ENCODE results near the gene GCN1.

GCN1 gene

DNA sequence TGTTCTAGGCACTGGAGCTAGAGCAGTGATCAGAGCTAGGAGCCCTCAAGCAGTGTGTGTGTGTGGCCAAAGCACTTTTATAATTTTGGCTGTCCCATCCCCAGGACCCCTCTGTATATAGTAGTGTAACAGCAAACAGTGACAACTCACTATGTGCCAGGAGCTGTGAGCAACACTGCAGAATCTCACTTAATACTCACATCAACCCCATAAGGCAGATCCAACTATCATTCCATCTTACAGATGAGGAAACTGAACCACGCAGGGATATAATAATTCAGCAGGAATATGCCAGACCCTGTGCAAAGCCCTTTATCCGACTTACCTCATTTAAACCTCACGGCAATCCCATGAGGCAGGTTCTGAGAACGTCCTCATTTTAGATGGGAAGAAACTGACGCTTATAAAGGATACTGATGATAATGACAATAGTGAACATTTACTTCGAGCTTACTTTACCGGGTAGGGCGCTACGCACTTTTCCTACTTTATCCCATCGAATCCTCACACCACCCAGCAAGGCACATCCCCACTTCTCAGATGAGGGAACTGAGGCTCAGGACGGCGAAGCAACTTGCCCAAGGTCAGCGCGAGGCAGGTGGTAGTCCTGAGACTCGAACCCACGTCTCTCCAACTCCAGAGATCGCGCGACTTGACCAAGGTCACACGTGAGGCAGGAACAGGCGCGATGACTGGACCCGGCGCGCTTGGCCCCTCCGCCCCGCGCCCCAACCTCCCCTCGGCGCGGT is 78.6 kb downstream of the GCN1 start:
- peak; percentile 46 for DNase-seq (ENCODE audit: low spot score)

DNA sequence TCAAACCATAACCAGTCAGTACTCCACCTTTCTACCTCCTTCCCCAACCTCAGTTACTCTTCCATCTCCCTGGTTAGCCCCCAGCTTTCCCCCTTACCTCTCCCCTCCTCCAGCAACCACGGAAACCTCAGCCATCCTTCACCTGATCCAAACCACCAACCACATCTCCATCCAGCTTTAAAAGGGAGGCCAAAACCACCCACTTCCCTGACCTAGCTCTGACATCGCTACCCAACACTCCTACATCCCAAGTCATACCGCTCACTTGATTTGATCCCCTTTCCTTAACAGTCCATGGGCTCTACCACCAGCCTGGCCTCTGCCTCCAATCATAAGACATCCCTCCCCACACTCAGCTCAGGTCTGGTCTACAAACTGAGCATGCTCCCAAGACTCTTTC is 79.4 kb downstream of the GCN1 start:
- DNase-seq (ENCODE audit: low spot score): no peak

GRCh38 chr12:120110550-120111501 is 83.7 kb downstream of the GCN1 start:
- peak; percentile 52 for DNase-seq (ENCODE audit: low spot score)

DNA sequence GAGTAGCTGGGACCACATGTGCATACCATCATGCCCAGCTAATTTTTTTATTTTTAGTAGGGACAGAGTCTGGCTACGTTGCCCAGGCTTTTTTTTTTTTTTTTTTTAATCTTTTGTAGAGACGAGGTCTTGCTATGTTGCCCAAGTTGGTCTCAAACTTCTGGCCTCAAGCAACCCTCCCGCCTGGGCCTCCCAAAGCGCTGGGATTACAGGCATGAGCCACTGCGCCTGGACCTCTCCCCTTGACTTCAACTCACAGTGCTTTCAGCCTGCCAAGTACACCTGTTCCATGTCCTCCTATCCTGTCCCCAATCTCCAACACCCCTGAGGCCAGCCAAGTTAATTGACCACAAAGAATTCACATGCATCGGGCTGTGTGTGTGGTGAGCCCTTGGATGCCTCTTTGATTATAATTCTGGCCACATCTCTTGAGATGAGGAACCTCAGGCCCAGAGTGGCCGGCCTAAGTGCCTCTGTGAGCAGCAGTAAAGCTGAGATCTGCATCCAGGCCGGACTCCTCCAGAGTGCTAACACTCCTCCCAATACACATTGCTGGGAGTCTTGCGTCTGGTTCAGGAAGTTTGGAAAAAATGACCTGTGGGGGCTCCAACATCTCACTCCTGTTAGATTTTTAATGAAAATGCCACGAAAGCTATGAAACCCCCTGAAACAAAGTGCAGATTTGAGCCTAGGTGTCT is 84.8 kb downstream of the GCN1 start:
- DNase-seq (ENCODE audit: low spot score): no peak

GRCh38 chr12:120106151-120106550 is 88.4 kb downstream of the GCN1 start:
- DNase-seq (ENCODE audit: low spot score): no peak

- DNase-seq (ENCODE audit: low spot score): no peak
Measured at GRCh38 chr12:120103371-120103770, 91.1 kb downstream of the GCN1 start.

DNA sequence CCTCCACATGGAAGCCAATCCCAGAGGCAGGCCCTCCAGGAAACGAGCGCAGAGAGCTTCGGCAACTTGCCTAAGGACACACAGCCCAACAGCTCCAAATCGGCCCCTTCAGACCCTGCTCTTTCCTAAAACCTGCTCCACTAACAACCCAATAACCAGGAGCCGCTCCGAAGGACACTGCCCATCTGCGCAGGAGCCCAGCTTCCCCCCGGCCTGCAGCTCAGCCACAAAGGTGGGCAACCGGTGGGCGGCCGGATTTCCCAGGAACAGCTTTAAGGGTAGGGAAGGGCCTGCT is 91.5 kb downstream of the GCN1 start:
- DNase-seq (ENCODE audit: low spot score): no peak

GRCh38 chr12:120102189-120103043 is 92.1 kb downstream of the GCN1 start:
- DNase-seq (ENCODE audit: low spot score): no peak

DNA sequence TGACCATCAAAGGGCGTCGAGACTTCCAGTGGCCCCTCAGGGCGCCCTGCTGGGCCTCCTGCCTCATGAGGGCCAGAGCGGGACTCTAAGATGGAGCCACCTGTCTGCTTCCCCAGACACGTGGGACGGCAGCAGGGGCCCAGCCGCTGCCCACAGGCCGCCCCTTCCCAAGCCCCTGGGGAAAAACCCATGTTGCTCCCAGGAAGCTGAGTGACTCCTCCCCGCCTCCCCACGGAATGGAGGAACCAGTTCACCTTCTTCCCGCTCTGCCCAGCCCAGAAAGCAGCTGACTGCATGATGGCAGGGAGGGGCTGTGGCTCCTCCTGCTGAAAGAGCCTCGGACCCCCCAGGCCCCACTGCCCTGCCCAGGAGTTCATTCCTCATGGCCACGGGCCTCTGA is 92.9 kb downstream of the GCN1 start:
- no peak for DNase-seq (ENCODE audit: low spot score)

- DNase-seq (ENCODE audit: low spot score): no peak
Measured at GRCh38 chr12:120101182-120101581, 93.3 kb downstream of the GCN1 start.

DNA sequence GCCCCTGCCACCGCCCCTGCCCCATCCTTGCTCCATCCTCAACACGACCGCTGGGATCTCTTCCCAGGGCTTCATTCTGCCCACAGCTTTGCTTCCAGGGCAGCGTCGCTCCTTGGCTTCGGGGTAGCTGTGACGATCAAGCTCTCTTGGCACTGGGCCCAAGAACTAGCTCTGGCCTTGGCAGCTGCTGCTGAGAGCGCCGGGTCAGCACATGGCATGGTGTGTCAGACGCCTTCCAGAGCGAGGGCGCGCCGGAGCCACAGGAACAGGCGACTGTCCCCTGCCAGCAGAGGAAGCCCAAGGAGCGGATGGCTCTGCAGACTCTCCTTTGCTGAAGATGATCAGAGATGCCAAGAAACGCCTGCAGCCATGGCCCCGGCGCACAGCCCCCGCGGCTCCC is 93.9 kb downstream of the GCN1 start:
- no peak for DNase-seq (ENCODE audit: low spot score)

DNA sequence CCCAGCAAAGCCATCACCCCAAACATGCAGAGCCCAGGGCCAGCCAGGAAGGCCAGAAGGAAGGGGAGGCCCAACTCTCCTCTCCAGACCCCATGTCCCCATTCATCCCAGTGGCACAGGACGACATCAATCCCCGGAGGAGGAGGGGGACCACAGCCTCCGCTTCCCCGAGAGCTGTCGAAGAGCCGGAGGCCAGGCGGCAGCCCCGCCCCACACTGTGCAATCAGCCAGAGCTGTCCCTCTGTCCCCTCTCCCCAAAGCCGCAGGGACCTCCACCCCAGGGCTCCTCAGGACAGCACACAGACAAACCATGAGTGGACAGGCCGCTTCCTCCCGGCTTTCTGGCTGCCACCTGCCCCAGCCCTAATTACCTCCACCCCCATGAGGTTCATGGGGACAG is 94.8 kb downstream of the GCN1 start:
- no peak for DNase-seq (ENCODE audit: low spot score)

DNA sequence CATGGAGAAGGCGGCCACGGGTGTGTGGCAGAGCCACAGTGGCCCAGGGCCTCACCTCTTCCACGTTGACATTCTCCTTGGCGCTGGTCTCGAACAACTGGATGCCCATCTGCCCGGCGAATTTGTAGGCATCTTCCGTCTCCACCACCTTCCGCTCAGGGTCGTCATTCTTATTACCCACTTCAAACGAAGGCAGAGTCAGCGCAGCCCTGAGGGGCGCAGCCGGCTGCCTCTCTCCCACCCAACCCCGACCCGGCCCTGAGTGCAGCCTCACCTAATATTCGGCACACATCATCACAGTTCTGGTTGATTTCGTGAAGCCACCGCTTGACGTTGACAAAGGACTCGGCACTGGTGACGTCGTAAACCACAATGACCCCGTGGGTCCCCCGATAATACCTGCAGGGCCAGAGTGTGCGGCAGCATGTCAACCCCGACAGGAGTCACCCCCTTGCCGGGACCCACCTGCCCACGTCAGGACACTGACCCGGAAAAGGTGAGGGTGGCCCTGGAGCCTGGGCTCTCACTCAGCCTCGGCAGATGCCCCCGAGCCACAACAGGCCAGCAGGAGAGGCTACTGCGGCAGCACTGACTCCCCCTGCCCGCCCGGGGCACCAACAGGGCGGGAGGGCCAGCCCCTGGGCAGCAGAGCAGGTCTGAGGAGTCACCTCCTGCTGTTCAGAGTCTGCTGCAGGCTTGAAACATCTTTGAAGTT is 95.6 kb downstream of the GCN1 start:
- DNase-seq (ENCODE audit: low spot score): no peak

- no peak for DNase-seq (ENCODE audit: low spot score)
Measured at GRCh38 chr12:120096671-120097202, 97.8 kb downstream of the GCN1 start.

DNA sequence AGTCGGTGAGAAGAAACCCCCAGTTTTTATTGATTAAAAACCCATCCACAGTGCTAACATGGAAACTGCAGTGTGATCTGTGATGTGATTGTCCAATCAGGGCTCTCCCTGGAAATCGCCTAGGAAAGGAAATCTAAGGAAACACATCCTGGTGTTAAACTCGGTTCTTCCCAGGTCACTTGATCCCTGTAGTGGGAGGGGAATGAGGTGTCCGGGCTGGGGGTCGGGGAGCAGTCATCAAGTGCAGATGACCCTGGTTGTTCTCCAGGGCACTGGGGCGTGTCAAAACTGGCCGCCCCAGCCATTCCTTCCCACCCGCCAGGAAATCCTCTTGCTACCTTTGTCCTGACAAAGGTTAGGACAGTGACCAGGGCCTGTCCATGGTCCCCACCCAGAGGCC is 98.8 kb downstream of the GCN1 start:
- no peak for DNase-seq (ENCODE audit: low spot score)

- no peak for DNase-seq (ENCODE audit: low spot score)
Measured at GRCh38 chr12:120095331-120095730, 99.2 kb downstream of the GCN1 start.

GRCh38 chr12:120094485-120094884 is 100.0 kb downstream of the GCN1 start:
- DNase-seq (ENCODE audit: low spot score): no peak

DNA sequence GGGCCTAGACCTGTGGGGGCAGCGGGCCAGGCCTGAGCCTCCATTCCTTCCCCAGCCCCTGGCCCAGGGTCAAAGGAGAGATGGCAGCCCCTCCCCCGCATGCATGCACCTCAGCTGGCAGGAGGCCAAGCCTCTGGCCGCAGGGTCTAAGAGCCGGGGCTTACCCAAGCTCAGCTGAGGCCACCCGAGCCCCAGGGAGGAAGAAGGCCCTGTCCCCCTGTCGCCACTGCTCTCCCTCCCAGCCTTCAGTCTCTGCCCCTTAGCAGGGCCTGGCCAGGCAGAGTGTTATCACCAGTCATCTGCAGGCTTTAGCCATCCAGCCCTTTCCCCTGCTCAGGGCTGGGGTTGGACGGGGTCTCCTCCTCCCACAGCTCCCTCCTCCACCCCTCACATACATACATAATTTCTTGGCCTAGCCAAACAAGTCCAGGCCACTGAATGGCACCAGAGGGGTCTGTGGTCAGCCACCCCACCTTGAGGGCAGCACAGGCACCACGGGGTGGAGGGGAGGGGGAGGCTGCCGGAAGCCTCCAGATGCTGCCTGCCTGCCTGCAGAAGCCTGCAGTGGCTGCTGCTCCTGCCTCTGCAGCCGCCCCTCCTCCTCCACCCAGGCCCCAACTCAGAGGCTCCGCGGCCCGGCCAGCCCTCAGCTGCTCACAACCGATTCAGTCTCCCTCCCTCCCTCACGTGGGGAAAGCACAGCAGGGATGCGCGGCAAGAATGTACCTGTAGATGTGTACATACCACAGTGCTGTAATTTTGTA is 100.7 kb downstream of the GCN1 start:
- DNase-seq (ENCODE audit: low spot score): no peak

- no peak for DNase-seq (ENCODE audit: low spot score)
Measured at GRCh38 chr12:120093336-120093591, 101.3 kb downstream of the GCN1 start.

DNA sequence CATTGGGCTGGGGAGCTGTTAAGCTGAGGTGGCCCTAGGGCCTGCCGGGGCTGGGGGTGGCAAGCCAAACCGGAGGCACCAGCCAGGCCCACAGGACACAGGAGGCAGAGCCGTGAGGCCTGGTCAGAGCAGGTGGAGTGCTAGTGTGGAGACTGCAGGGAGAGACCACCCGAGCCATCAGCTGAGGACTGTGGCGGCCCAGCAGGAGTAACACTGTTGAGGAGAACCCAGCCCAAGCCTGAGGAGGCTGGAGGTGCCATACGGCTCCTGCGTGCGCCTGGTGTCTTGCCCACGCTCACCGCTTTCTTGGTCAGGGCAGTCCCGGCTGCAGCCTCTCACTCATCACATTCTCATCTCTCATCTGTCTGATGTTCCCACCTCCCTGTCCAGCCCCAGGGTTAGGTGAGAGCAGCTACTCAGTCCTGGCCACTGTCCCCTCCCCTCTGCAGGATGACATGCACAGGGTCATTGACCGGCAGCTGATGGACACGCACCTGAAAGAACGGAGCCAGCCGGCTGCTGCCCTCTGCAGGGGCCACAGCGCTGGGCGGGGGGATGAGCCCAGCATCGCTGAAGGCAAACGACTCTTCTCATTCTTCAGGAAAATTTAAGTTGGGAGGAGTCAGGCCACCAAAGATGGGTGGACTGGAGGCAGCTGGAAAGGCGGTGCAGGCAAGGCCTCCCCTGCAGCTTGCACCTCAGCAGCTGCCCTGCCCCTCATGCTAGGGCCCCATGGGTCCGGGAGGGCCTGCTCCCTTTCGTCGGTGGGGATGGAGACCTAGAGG is 101.8 kb downstream of the GCN1 start:
- no peak for DNase-seq (ENCODE audit: low spot score)
